Mammary epithelial cell (primary cell): ENCODE data around the gene SIK3.

ENCODE experiments used
- CTCF ChIP-seq, 2 donors: IDR thresholded peaks in 1 of 2; conservative IDR thresholded peaks in 1 of 2; 2 replicates each; pipeline ENCODE4 v1.5.1; 2011 to 2012; ENCODE audit warnings: inconsistent platforms in 2 of 2, low read length in 2 of 2, mild to moderate bottlenecking in 2 of 2, control low read depth in 1 of 2, low read depth in 1 of 2; ENCODE audit not compliant: insufficient read depth in 1 of 2; ENCODE audit errors: extremely low read depth in 1 of 2
- EZH2 ChIP-seq: IDR thresholded peaks from 2 replicates; pipeline ENCODE4 v1.6.1; 2012; ENCODE audit warnings: low read length, inconsistent platforms, borderline replicate concordance

DNA sequence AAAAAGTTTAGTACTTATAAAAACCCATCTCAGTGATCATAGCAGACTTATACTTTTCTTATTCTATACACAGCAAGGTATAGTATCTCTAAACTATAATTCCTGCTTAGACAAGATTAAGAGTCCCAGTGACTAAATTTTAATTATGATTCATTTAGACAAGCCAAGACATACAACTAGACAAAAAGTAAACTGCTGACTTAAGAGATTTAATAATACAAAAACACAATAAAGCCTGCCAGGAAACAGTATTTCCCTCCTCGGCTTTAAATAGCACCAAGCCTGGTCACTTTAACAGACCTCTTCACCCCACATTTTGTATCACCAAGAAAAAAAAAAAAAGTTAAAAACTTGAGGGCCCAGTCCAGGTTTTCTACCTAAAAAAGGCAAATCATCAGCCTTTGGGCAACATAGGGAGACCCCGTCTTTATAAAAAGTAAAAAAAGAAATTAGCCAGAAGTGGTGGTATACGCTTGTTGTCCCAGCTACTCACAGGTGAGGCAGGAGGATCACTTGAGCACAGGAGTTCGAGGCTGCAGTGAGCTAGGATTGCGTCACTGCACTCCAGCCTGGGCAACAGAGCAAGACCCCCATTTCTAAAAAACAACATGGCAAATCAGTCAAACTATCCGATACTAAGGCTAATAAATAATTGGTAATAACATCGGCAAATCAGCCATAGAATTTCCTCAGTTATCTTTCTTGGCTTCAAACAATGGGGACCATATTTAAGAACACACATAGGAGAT lies 53.8 kb downstream of the SIK3 start:
- TF ChIP-seq CTCF (conservative IDR thresholded peaks at IDR 0.05 in 1 of 2, IDR thresholded peaks at IDR 0.05 in 1 of 2; ENCODE audit: extremely low read depth in 1 of 2, insufficient read depth in 1 of 2, low read depth in 1 of 2, low read length in 2 of 2) (no peak), EZH2 (no peak)
